GM23338 (cell line): ENCODE results near the gene CDC6. TPM values are rescaled to one million over a fixed set of nuclear protein-coding genes. Genes with fewer than 3 reads are reported as not detected.

ENCODE experiments used
- ATAC-seq: fragments of 200-7000 bp; cut with Tn5 transposase; 3 replicates; pipeline ENCODE4 v1.9.1; 2020
- DNase-seq: peaks from one replicate; pipeline ENCODE4 v3.0.0-alpha.2; 2015; ENCODE audit warnings: low spot score
- H2AFZ ChIP-seq: fragments of 200-600 bp; sonication (generic); 2 replicates; pipeline ENCODE4 v1.8.0; 2016; ENCODE audit warnings: antibody characterized with exemption, mild to moderate bottlenecking, moderate library complexity
- H3F3A ChIP-seq: fragments of 200-600 bp; sonication (generic); replicated peaks from 2 replicates; pipeline ENCODE4 v1.8.0; 2017; ENCODE audit warnings: antibody characterized with exemption, mixed run types, low read depth
- H3K27ac ChIP-seq: fragments of 200-600 bp; sonication (generic); 2 replicates; pipeline ENCODE4 v1.6.1; 2016; ENCODE audit warnings: low read depth
- H3K27me3 ChIP-seq: fragments of 200-600 bp; sonication (generic); 2 replicates; pipeline ENCODE4 v1.8.0; 2016; ENCODE audit warnings: mild to moderate bottlenecking, mixed run types, moderate library complexity; ENCODE audit not compliant: insufficient read depth
- H3K36me3 ChIP-seq: fragments of 200-600 bp; sonication (generic); 2 replicates; pipeline ENCODE4 v1.8.0; 2016; ENCODE audit warnings: mild to moderate bottlenecking; ENCODE audit not compliant: insufficient read depth
- H3K4me1 ChIP-seq: fragments of 200-600 bp; sonication (generic); 2 replicates; pipeline ENCODE4 v1.8.0; 2016; ENCODE audit warnings: mild to moderate bottlenecking, moderate library complexity; ENCODE audit not compliant: insufficient read depth
- H3K4me2 ChIP-seq: fragments of 200-600 bp; sonication (generic); 2 replicates; pipeline ENCODE4 v1.7.1; 2017; ENCODE audit warnings: mixed run types
- H3K4me3 ChIP-seq: fragments of 200-600 bp; sonication (generic); 2 replicates; pipeline ENCODE4 v1.6.1; 2016; ENCODE audit warnings: mixed run types
- H3K79me2 ChIP-seq: fragments of 200-600 bp; sonication (generic); replicated peaks from 2 replicates; pipeline ENCODE4 v1.8.0; 2017; ENCODE audit warnings: mild to moderate bottlenecking; ENCODE audit not compliant: insufficient read depth
- H3K9me2 ChIP-seq: fragments of 200-600 bp; sonication (generic); 2 replicates; pipeline ENCODE4 v1.8.0; 2017; ENCODE audit not compliant: insufficient read depth
- H4K20me1 ChIP-seq: fragments of 200-600 bp; sonication (generic); replicated peaks from 2 replicates; pipeline ENCODE4 v1.8.0; 2017; ENCODE audit warnings: mild to moderate bottlenecking; ENCODE audit not compliant: insufficient read depth
- H3K27ac Mint-ChIP-seq: 2 replicates; pipeline ENCODE4 v1.8.0; 2020; ENCODE audit warnings: inconsistent platforms, mild to moderate bottlenecking, moderate library complexity, mixed read lengths
- H3K27me3 Mint-ChIP-seq: 3 replicates; pipeline ENCODE4 v1.8.0; 2022; ENCODE audit warnings: low read depth, mild to moderate bottlenecking, moderate library complexity, mixed read lengths, inconsistent platforms; ENCODE audit not compliant: insufficient read depth, poor library complexity
- H3K36me3 Mint-ChIP-seq: 3 replicates; pipeline ENCODE4 v1.8.0; 2021; ENCODE audit warnings: low read depth, mild to moderate bottlenecking, inconsistent platforms, moderate library complexity, mixed read lengths
- H3K4me1 Mint-ChIP-seq: 3 replicates; pipeline ENCODE4 v1.8.0; 2020; ENCODE audit warnings: mild to moderate bottlenecking, inconsistent platforms, mixed read lengths
- H3K4me3 Mint-ChIP-seq: 3 replicates; pipeline ENCODE4 v1.8.0; 2021; ENCODE audit warnings: moderate library complexity, mild to moderate bottlenecking, inconsistent platforms, mixed read lengths
- H3K9me3 Mint-ChIP-seq: 3 replicates; pipeline ENCODE4 v1.8.0; 2020; ENCODE audit warnings: moderate library complexity, mild to moderate bottlenecking, inconsistent platforms, mixed read lengths
- CREB1 ChIP-seq: fragments of 250-450 bp; sonication (Bioruptor Pico); IDR thresholded peaks from 2 replicates; pipeline ENCODE4 v1.5.0; 2020; ENCODE audit warnings: low read depth, mild to moderate bottlenecking, moderate library complexity
- EZH2 ChIP-seq: fragments of 200-600 bp; sonication (generic); IDR thresholded peaks from one replicate; pipeline ENCODE4 v1.8.0; 2017; ENCODE audit warnings: antibody characterized with exemption, mild to moderate bottlenecking, low read depth; ENCODE audit not compliant: unreplicated experiment
- EZH2phosphoT487 ChIP-seq: fragments of 200-600 bp; sonication (generic); IDR thresholded peaks from one replicate; pipeline ENCODE4 v1.8.1; 2018; ENCODE audit warnings: antibody characterized with exemption; ENCODE audit not compliant: unreplicated experiment
- NANOG ChIP-seq: IDR thresholded peaks from 2 replicates; pipeline ENCODE4 v1.6.1; 2016; ENCODE audit warnings: antibody characterized with exemption, borderline replicate concordance
- POLR2AphosphoS5 ChIP-seq: IDR thresholded peaks from 2 replicates; pipeline ENCODE4 v1.6.1; 2016; ENCODE audit warnings: antibody characterized with exemption, low read depth
- ZNF114 ChIP-seq: fragments of 250-450 bp; sonication (Bioruptor Pico); IDR thresholded peaks from 2 replicates; pipeline ENCODE4 v1.5.0; 2020; ENCODE audit warnings: mild to moderate bottlenecking, moderate library complexity
- polyA plus RNA-seq: library from polyadenylated mRNA; unstranded; fragments of >200 nt; fragmentation: Nextera tagmentation; extraction: Ambion mirVana; gene quantifications from 2 replicates; pipeline ENCODE4 v1.2.1, GENCODE V29; 2016
- total RNA-seq: library from RNA; depleted of rRNA; stranded (reverse); fragments of >200 nt; shearing (Covaris generic); gene quantifications from 2 replicates; pipeline ENCODE4 v1.2.3, GENCODE V29; 2014
- TF ChIP-seq, protein P1 (sequence below): IDR thresholded peaks from one replicate; pipeline ENCODE4 v1.6.1; 2018; ENCODE audit warnings: antibody characterized with exemption; ENCODE audit not compliant: unreplicated experiment
- TF ChIP-seq, protein P2 (sequence below): IDR thresholded peaks from 2 replicates; pipeline ENCODE4 v1.6.1; 2016; ENCODE audit warnings: antibody characterized with exemption
- TF ChIP-seq, protein P3 (sequence below): fragments of 250-450 bp; sonication (Bioruptor Pico); IDR thresholded peaks from 2 replicates; pipeline ENCODE4 v1.5.0; 2020; ENCODE audit warnings: mild to moderate bottlenecking, moderate library complexity

The CDC6 gene
- total and polyA plus RNA-seq, 2 experiments from 2014 or later, result 46.2 to 79.9 TPM

DNA sequence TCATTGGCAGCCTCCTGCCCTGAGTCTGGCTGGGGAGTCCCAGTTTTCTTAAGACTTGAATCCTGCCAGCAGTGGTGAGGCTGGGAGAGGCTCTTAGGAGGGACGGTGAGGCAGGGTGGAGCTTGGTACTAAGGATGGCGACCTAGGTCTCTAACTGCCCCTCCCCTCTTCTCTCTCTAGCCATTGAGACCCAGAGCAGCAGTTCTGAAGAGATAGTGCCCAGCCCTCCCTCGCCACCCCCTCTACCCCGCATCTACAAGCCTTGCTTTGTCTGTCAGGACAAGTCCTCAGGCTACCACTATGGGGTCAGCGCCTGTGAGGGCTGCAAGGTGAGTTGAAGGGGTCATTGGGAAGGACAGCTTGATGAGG lies 60.4 kb downstream of the CDC6 start:
- DNase-seq, result peak; percentile 73
- Histone ChIP-seq H3F3A (peaks cover 23% of the 10 kb centered on the region), H3K9me2 (no peaks in the 10 kb centered on the region), H3K4me2 (peak overlapping the region; percentile 99), H3K36me3 (no peaks in the 10 kb centered on the region), H3K4me3 (peak overlapping the region; percentile 92), H3K27me3 (peaks cover 43% of the 10 kb centered on the region), H3K79me2 (peaks cover 7% of the 10 kb centered on the region; the same call in 1 of the 2 replicates), H4K20me1 (peaks cover 11% of the 10 kb centered on the region), H3K27ac (no peak overlapping the region), H2AFZ (no peak overlapping the region), H3K4me1 (peaks cover 74% of the 10 kb centered on the region)
- H3K4me3 Mint-ChIP-seq, result peak overlapping the region; percentile 76
- TF ChIP-seq EZH2phosphoT487 (no peak), POLR2AphosphoS5 (peak; percentile 45; the same call in 1 of the 2 replicates), NANOG (no peak)
- peaks cover 58% of the 10 kb centered on the region for H3K27me3 Mint-ChIP-seq
- no peaks in the 10 kb centered on the region for H3K9me3 Mint-ChIP-seq
- H3K36me3 Mint-ChIP-seq, result peaks cover 32% of the 10 kb centered on the region
- peaks cover 91% of the 10 kb centered on the region for H3K4me1 Mint-ChIP-seq
- H3K27ac Mint-ChIP-seq, result no peak overlapping the region
- ATAC-seq, result peak; percentile 16

DNA sequence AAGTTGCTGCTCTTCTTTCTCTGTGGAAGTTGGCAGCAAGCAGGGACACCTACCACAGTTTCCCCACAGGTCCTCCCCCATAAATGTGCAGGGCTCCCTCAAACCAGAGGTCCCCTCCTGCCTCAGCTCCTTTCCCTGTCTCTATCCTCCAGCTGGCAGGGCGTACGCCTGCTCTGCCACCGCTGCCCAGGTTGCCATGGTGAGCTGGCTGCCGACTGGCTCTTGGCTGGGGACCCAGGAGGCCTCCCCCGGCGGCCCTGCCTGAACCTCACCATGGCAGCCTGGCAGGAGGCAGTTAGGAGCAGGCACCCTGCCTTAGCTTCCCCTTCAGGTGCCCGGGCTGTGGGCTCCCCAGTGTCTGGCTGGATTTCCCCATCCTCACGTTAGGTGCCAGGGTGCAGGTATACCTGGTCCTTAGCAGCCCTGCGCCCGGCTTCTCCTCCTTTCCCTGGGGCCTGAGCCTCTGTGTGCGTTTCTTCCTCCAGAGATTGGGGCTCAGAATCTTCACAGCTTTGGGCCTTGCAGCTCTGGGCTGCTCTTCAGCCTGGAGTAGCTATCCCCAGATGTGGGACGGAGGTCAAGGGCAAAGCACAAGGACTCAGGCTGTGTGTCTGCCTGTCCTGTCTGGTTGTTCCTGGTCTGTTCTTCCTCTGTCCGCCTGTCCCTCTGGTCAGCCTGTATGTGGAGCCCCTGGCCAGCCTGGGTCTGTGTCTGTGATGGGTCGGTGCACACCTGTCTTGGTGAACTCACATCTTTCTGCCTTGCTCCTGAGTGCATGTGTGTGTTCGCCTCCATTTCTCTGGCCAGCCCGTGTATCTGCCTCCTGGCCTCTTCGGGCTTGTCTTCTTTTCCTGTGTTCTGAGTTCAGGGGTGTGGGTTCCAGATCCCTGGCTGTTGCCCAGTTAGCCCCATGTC lies 61.1 kb downstream of the CDC6 start:
- Mint-ChIP-seq H3K9me3 (no peaks in the 10 kb centered on the region), H3K27me3 (peaks cover 51% of the 10 kb centered on the region), H3K4me1 (peaks cover 90% of the 10 kb centered on the region), H3K27ac (no peak overlapping the region), H3K4me3 (no peak overlapping the region; the same call in 2 of the 3 replicates), H3K36me3 (peaks cover 33% of the 10 kb centered on the region)
- H2AFZ ChIP-seq, result no peak overlapping the region
- ATAC-seq (no peak), DNase-seq (no peak)
- peaks cover 36% of the 10 kb centered on the region for H3K27me3 ChIP-seq
- peaks cover 21% of the 10 kb centered on the region for H3F3A ChIP-seq
- peaks cover 73% of the 10 kb centered on the region for H3K4me1 ChIP-seq
- H3K9me2 ChIP-seq, result no peaks in the 10 kb centered on the region
- no peaks in the 10 kb centered on the region for H3K36me3 ChIP-seq
- peak overlapping the region; percentile 92; the same call in 1 of the 2 replicates for H3K4me3 ChIP-seq
- H3K79me2 ChIP-seq, result peaks cover under 1% of the 10 kb centered on the region; the same call in 1 of the 2 replicates
- peak overlapping the region; percentile 99 for H3K4me2 ChIP-seq
- peaks cover 6% of the 10 kb centered on the region; the same call in 1 of the 2 replicates for H4K20me1 ChIP-seq
- H3K27ac ChIP-seq, result no peak overlapping the region
- TF ChIP-seq CREB1 (CRISPR knock-in tag), result no peak
- TF ChIP-seq, protein P1, sequence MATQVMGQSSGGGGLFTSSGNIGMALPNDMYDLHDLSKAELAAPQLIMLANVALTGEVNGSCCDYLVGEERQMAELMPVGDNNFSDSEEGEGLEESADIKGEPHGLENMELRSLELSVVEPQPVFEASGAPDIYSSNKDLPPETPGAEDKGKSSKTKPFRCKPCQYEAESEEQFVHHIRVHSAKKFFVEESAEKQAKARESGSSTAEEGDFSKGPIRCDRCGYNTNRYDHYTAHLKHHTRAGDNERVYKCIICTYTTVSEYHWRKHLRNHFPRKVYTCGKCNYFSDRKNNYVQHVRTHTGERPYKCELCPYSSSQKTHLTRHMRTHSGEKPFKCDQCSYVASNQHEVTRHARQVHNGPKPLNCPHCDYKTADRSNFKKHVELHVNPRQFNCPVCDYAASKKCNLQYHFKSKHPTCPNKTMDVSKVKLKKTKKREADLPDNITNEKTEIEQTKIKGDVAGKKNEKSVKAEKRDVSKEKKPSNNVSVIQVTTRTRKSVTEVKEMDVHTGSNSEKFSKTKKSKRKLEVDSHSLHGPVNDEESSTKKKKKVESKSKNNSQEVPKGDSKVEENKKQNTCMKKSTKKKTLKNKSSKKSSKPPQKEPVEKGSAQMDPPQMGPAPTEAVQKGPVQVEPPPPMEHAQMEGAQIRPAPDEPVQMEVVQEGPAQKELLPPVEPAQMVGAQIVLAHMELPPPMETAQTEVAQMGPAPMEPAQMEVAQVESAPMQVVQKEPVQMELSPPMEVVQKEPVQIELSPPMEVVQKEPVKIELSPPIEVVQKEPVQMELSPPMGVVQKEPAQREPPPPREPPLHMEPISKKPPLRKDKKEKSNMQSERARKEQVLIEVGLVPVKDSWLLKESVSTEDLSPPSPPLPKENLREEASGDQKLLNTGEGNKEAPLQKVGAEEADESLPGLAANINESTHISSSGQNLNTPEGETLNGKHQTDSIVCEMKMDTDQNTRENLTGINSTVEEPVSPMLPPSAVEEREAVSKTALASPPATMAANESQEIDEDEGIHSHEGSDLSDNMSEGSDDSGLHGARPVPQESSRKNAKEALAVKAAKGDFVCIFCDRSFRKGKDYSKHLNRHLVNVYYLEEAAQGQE, result no peak
- TF ChIP-seq EZH2phosphoT487, result no peak
- TF ChIP-seq POLR2AphosphoS5, result no peak
- no peak for TF ChIP-seq ZNF114
- TF ChIP-seq, protein P2, sequence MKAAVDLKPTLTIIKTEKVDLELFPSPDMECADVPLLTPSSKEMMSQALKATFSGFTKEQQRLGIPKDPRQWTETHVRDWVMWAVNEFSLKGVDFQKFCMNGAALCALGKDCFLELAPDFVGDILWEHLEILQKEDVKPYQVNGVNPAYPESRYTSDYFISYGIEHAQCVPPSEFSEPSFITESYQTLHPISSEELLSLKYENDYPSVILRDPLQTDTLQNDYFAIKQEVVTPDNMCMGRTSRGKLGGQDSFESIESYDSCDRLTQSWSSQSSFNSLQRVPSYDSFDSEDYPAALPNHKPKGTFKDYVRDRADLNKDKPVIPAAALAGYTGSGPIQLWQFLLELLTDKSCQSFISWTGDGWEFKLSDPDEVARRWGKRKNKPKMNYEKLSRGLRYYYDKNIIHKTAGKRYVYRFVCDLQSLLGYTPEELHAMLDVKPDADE, result no peak
- TF ChIP-seq, protein P3, sequence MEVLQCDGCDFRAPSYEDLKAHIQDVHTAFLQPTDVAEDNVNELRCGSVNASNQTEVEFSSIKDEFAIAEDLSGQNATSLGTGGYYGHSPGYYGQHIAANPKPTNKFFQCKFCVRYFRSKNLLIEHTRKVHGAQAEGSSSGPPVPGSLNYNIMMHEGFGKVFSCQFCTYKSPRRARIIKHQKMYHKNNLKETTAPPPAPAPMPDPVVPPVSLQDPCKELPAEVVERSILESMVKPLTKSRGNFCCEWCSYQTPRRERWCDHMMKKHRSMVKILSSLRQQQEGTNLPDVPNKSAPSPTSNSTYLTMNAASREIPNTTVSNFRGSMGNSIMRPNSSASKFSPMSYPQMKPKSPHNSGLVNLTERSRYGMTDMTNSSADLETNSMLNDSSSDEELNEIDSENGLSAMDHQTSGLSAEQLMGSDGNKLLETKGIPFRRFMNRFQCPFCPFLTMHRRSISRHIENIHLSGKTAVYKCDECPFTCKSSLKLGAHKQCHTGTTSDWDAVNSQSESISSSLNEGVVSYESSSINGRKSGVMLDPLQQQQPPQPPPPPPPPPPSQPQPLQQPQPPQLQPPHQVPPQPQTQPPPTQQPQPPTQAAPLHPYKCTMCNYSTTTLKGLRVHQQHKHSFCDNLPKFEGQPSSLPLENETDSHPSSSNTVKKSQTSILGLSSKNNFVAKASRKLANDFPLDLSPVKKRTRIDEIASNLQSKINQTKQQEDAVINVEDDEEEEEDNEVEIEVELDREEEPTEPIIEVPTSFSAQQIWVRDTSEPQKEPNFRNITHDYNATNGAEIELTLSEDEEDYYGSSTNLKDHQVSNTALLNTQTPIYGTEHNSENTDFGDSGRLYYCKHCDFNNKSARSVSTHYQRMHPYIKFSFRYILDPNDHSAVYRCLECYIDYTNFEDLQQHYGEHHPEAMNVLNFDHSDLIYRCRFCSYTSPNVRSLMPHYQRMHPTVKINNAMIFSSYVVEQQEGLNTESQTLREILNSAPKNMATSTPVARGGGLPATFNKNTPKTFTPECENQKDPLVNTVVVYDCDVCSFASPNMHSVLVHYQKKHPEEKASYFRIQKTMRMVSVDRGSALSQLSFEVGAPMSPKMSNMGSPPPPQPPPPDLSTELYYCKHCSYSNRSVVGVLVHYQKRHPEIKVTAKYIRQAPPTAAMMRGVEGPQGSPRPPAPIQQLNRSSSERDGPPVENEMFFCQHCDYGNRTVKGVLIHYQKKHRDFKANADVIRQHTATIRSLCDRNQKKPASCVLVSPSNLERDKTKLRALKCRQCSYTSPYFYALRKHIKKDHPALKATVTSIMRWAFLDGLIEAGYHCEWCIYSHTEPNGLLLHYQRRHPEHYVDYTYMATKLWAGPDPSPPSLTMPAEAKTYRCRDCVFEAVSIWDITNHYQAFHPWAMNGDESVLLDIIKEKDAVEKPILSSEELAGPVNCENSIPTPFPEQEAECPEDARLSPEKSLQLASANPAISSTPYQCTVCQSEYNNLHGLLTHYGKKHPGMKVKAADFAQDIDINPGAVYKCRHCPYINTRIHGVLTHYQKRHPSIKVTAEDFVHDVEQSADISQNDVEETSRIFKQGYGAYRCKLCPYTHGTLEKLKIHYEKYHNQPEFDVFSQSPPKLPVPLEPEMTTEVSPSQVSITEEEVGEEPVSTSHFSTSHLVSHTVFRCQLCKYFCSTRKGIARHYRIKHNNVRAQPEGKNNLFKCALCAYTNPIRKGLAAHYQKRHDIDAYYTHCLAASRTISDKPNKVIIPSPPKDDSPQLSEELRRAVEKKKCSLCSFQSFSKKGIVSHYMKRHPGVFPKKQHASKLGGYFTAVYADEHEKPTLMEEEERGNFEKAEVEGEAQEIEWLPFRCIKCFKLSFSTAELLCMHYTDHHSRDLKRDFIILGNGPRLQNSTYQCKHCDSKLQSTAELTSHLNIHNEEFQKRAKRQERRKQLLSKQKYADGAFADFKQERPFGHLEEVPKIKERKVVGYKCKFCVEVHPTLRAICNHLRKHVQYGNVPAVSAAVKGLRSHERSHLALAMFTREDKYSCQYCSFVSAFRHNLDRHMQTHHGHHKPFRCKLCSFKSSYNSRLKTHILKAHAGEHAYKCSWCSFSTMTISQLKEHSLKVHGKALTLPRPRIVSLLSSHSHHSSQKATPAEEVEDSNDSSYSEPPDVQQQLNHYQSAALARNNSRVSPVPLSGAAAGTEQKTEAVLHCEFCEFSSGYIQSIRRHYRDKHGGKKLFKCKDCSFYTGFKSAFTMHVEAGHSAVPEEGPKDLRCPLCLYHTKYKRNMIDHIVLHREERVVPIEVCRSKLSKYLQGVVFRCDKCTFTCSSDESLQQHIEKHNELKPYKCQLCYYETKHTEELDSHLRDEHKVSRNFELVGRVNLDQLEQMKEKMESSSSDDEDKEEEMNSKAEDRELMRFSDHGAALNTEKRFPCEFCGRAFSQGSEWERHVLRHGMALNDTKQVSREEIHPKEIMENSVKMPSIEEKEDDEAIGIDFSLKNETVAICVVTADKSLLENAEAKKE (CRISPR knock-in tag), result no peak
- no peak for TF ChIP-seq NANOG
- TF ChIP-seq EZH2, result no peak
